Measurements from ENCODE around the gene TOMM20L.

GRCh38 chr14:58395562-58395811 is 243 bp upstream of the TOMM20L start:
- no peak for TF ChIP-seq CTCF (IDR thresholded peaks at IDR 0.05)
- TF ChIP-seq POLR2A (IDR thresholded peaks at IDR 0.05), result no peak
